ENCODE measurements around the gene DDX4.

Gene DDX4

DNA sequence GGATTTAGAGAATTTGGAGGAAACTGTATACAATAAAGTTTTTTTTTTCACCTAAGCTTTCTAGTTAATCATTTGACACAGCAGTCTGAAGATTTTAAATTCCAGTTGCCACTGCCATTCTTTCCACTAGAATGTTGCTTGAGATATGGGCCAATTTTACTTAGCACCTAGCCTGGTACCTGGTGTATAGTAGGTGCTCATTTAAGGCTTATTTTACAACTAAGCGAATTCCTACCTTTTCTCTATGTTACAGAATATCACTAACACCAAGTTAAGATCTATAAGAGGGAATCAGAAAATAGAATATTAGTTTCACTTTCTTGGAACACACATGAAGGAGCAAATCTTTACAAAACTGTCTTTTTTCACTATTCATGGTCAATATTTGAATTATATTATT, 3.2 kb upstream of the DDX4 start (continued):
- TF ChIP-seq GLIS3 (CRISPR knock-in tag; IDR thresholded peaks at IDR 0.05), result no peak
- no peak for TF ChIP-seq ZNF70 (CRISPR knock-in tag; IDR thresholded peaks at IDR 0.05)

- ATAC-seq, result no peak
- TF ChIP-seq, protein P1, sequence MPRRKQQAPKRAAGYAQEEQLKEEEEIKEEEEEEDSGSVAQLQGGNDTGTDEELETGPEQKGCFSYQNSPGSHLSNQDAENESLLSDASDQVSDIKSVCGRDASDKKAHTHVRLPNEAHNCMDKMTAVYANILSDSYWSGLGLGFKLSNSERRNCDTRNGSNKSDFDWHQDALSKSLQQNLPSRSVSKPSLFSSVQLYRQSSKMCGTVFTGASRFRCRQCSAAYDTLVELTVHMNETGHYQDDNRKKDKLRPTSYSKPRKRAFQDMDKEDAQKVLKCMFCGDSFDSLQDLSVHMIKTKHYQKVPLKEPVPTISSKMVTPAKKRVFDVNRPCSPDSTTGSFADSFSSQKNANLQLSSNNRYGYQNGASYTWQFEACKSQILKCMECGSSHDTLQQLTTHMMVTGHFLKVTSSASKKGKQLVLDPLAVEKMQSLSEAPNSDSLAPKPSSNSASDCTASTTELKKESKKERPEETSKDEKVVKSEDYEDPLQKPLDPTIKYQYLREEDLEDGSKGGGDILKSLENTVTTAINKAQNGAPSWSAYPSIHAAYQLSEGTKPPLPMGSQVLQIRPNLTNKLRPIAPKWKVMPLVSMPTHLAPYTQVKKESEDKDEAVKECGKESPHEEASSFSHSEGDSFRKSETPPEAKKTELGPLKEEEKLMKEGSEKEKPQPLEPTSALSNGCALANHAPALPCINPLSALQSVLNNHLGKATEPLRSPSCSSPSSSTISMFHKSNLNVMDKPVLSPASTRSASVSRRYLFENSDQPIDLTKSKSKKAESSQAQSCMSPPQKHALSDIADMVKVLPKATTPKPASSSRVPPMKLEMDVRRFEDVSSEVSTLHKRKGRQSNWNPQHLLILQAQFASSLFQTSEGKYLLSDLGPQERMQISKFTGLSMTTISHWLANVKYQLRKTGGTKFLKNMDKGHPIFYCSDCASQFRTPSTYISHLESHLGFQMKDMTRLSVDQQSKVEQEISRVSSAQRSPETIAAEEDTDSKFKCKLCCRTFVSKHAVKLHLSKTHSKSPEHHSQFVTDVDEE (CRISPR knock-in tag; IDR thresholded peaks at IDR 0.05), result no peak
- TF ChIP-seq PPARA (CRISPR knock-in tag; IDR thresholded peaks at IDR 0.05; ENCODE audit: borderline replicate concordance) (no peak), ZNF8 (CRISPR knock-in tag; IDR thresholded peaks at IDR 0.05) (no peak), TOX (CRISPR knock-in tag; IDR thresholded peaks at IDR 0.05; ENCODE audit: borderline replicate concordance) (no peak), SNAI2 (CRISPR knock-in tag; IDR thresholded peaks at IDR 0.05) (no peak), ZFP30 (CRISPR knock-in tag; IDR thresholded peaks at IDR 0.05) (no peak), ISL1 (CRISPR knock-in tag; IDR thresholded peaks at IDR 0.05) (no peak), OSR1 (CRISPR knock-in tag; IDR thresholded peaks at IDR 0.05) (no peak), ZFP3 (CRISPR knock-in tag; IDR thresholded peaks at IDR 0.05) (no peak), ARNTL (CRISPR knock-in tag; IDR thresholded peaks at IDR 0.05; ENCODE audit: borderline replicate concordance, low read depth) (no peak), POU6F1 (CRISPR knock-in tag; IDR thresholded peaks at IDR 0.05; ENCODE audit: borderline replicate concordance, low read depth) (no peak), RARB (CRISPR knock-in tag; IDR thresholded peaks at IDR 0.05) (no peak), GLIS3 (CRISPR knock-in tag; IDR thresholded peaks at IDR 0.05) (no peak), BACH2 (CRISPR knock-in tag; IDR thresholded peaks at IDR 0.05; ENCODE audit: borderline replicate concordance) (no peak), ZC3H10 (CRISPR knock-in tag; IDR thresholded peaks at IDR 0.05) (no peak), ESRRG (CRISPR knock-in tag; IDR thresholded peaks at IDR 0.05) (no peak), CSDC2 (CRISPR knock-in tag; IDR thresholded peaks at IDR 0.05) (no peak), ZNF70 (CRISPR knock-in tag; IDR thresholded peaks at IDR 0.05) (no peak)
- TF ChIP-seq, protein P2, sequence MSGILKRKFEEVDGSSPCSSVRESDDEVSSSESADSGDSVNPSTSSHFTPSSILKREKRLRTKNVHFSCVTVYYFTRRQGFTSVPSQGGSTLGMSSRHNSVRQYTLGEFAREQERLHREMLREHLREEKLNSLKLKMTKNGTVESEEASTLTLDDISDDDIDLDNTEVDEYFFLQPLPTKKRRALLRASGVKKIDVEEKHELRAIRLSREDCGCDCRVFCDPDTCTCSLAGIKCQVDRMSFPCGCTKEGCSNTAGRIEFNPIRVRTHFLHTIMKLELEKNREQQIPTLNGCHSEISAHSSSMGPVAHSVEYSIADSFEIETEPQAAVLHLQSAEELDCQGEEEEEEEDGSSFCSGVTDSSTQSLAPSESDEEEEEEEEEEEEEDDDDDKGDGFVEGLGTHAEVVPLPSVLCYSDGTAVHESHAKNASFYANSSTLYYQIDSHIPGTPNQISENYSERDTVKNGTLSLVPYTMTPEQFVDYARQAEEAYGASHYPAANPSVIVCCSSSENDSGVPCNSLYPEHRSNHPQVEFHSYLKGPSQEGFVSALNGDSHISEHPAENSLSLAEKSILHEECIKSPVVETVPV (CRISPR knock-in tag; IDR thresholded peaks at IDR 0.05), result no peak
Observed at GRCh38 chr5:55742778-55743177, 4.9 kb downstream of the DDX4 start.

DNA sequence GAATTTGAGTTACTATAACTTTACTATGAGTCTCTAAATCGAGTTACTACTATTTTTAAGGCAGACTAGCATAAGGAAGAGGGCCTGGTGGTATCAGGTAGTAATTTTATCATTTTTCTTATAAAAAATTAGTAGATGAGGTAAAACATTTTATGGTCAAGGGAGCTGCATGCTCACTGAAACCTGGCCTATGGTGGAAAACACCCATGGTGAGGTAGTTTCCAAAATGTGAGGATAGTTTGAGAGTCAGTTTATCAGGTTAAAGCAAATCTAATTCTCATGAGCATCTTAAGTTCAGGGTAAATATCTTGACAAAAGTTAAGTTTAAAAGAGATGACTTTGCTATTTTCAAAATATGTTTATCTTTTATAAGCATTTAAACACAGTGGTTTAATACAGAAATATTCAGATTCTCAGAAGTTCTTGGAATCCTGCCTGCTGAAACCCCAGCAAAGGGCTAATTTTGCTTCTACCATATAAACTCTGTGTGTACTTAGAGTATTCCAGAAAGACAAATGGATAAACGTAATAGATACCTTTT, 10.0 kb downstream of the DDX4 start:
- ATAC-seq, result no peak
- TF ChIP-seq SNAI2 (CRISPR knock-in tag; IDR thresholded peaks at IDR 0.05) (no peak), ZNF8 (CRISPR knock-in tag; IDR thresholded peaks at IDR 0.05) (no peak), ARNTL (CRISPR knock-in tag; IDR thresholded peaks at IDR 0.05; ENCODE audit: borderline replicate concordance, low read depth) (no peak), CSDC2 (CRISPR knock-in tag; IDR thresholded peaks at IDR 0.05) (no peak), RARB (CRISPR knock-in tag; IDR thresholded peaks at IDR 0.05) (no peak), PPARA (CRISPR knock-in tag; IDR thresholded peaks at IDR 0.05; ENCODE audit: borderline replicate concordance) (no peak), ZNF70 (CRISPR knock-in tag; IDR thresholded peaks at IDR 0.05) (no peak), BACH2 (CRISPR knock-in tag; IDR thresholded peaks at IDR 0.05; ENCODE audit: borderline replicate concordance) (no peak), TOX (CRISPR knock-in tag; IDR thresholded peaks at IDR 0.05; ENCODE audit: borderline replicate concordance) (no peak), POU6F1 (CRISPR knock-in tag; IDR thresholded peaks at IDR 0.05; ENCODE audit: borderline replicate concordance, low read depth) (no peak)
- TF ChIP-seq, protein P3, sequence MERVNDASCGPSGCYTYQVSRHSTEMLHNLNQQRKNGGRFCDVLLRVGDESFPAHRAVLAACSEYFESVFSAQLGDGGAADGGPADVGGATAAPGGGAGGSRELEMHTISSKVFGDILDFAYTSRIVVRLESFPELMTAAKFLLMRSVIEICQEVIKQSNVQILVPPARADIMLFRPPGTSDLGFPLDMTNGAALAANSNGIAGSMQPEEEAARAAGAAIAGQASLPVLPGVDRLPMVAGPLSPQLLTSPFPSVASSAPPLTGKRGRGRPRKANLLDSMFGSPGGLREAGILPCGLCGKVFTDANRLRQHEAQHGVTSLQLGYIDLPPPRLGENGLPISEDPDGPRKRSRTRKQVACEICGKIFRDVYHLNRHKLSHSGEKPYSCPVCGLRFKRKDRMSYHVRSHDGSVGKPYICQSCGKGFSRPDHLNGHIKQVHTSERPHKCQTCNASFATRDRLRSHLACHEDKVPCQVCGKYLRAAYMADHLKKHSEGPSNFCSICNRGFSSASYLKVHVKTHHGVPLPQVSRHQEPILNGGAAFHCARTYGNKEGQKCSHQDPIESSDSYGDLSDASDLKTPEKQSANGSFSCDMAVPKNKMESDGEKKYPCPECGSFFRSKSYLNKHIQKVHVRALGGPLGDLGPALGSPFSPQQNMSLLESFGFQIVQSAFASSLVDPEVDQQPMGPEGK (CRISPR knock-in tag; IDR thresholded peaks at IDR 0.05; ENCODE audit: borderline replicate concordance), result no peak
- TF ChIP-seq, protein P2 (CRISPR knock-in tag; IDR thresholded peaks at IDR 0.05), result no peak
- TF ChIP-seq, protein P4, sequence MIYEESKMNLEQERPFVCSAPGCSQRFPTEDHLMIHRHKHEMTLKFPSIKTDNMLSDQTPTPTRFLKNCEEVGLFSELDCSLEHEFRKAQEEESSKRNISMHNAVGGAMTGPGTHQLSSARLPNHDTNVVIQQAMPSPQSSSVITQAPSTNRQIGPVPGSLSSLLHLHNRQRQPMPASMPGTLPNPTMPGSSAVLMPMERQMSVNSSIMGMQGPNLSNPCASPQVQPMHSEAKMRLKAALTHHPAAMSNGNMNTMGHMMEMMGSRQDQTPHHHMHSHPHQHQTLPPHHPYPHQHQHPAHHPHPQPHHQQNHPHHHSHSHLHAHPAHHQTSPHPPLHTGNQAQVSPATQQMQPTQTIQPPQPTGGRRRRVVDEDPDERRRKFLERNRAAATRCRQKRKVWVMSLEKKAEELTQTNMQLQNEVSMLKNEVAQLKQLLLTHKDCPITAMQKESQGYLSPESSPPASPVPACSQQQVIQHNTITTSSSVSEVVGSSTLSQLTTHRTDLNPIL (CRISPR knock-in tag; IDR thresholded peaks at IDR 0.05; ENCODE audit: low read depth), result no peak
- TF ChIP-seq, protein P1 (CRISPR knock-in tag; IDR thresholded peaks at IDR 0.05), result no peak
